Ureter (tissue), 1 donor: ENCODE data around the gene COL19A1. TPM values are rescaled to one million over a fixed set of nuclear protein-coding genes. Genes with fewer than 3 reads are reported as not detected.

Experiments used
- DNase-seq: peaks from one replicate; pipeline ENCODE4 v3.0.0-alpha.2; 2020; ENCODE audit warnings: low spot score
- total RNA-seq: library from RNA; stranded (reverse); gene quantifications from one replicate; pipeline ENCODE4 v1.2.4, GENCODE V29; 2023
- donor health status: DM: yes; HTN: yes; CAD: no.

The COL19A1 gene
- total RNA-seq, 1 donor from 2014 or later = 1.7 TPM

- no peak for DNase-seq
These were observed 302.5 kb downstream of the COL19A1 start for GRCh38 chr6:70168681-70169377.

DNA sequence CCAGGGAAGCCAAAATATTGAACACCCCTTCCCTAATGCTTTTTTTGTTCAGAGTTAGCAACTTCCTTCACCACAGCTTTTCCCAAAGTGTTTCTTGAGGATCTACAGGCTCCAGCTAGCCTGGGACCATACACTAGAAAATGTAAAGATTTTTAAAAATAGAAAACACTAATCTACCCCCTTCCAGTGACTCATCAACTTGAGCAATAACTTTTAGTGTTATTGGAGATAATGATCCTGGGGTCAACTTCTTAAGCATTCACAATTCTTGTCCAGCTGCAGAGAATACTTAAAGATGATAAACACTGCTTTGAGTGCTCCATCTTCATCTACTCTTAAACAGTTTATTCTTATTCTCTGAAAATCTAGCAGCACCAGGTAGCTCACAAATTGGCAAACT, 304.9 kb downstream of the COL19A1 start:
- no peak for DNase-seq

DNA sequence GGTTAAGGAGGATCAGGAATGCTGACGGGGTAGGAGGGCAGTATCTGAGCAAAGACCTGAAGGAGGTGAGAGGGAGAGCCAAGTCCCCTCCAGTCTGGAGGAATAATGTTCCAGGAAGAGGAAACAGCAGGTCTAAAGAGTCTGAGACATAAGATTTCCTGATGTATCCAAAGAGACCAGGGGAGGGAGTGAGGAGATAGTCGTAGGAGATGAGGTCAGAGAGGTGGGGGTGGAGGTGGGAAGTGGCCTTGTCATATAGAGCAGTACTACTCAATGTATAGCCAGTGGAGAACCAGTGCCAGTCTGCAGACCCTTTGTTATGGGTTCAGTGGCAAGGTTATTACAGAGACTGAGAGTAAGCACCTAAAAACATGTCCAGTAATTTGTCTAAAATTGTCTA, 305.9 kb downstream of the COL19A1 start:
- no peak for DNase-seq

- DNase-seq = no peak
These were observed 309.4 kb downstream of the COL19A1 start for GRCh38 chr6:70175770-70176169.

GRCh38 chr6:70176842-70177550, 310.6 kb downstream of the COL19A1 start:
- DNase-seq = no peak

DNA sequence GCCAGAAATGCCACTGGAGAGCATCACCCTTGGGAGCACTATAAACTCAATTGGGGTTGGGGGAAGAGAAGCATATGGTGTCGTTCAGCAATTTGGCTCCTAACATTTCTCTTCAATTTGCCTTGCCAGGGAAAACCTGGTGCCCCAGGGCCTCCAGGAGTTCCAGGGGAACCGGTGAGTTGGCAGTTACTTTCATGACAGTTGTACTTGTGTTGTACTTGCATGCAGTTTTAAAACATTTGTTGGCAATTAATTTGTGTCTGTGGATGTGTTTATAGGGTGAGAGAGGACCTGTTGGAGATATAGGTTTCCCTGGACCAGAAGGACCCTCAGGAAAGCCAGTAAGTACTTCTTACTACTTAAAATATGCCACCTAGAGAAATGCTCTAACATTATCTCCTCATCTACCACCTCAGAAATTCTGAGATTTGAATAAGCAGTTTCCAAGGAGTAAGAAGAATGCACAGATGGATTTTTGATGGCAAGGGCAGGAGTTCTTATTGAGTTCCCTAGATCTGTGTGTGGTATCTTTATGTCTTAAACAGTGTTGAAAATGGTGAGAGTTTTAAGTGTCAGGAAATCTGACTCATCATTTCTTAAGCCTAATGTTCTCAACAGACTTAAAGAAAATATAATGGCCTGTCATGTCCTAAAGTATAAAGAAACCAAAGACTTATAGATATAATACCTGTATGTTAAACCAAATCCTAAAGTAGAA, 314.0 kb downstream of the COL19A1 start:
- no peak for DNase-seq

DNA sequence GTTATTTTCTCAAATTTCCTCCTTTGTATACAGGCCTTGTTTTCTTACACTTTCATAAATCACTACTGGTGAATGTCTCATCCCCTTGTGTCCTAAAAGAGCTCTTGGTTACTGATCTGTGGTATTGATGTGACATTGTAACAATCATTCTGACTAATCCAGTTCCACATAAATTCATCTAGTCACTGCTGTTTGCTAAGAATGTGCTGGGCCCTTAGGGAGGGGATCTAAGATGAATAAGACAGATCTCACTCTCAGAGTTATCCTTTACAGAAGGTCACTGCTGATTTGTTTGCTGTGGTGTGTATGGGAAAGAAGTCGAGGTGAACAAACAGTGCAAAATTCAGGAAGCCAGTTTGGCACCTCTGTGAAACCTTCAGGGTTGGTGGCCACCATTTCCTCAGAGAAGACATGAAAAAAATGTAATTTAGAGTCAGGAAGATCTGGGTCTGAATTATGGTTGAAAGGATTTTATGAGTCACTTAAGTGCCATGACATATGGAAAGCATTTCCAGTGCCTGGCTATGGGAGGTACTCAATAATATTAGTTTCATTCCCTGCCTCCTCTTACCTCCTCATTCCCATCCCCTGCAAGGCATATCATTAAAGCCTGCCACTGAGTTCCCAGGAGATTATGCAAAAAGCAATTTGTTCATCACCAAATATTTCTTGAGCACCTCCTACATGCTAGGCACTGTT, 314.7 kb downstream of the COL19A1 start:
- DNase-seq = no peak

DNA sequence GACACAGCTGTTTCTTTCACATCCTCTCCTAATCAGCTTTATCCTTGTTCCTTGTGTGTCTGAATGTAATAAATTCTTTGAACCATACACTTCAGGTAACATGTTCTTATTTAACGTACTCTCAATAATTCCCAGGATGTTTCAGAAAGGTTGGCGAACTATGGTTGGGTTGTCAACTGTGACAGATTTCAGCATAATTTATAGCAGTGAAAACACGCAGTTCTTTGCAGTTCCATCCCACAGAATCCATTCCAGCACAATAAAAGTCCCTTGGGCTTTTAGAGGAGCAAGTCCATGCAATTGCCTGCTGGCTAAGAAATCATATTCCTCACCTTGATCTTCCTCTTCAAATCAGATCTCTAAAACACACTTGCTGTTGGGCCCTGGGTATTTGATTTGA, 317.2 kb downstream of the COL19A1 start:
- no peak for DNase-seq

- DNase-seq = no peak
These were observed 318.4 kb downstream of the COL19A1 start for GRCh38 chr6:70184723-70185122.

DNA sequence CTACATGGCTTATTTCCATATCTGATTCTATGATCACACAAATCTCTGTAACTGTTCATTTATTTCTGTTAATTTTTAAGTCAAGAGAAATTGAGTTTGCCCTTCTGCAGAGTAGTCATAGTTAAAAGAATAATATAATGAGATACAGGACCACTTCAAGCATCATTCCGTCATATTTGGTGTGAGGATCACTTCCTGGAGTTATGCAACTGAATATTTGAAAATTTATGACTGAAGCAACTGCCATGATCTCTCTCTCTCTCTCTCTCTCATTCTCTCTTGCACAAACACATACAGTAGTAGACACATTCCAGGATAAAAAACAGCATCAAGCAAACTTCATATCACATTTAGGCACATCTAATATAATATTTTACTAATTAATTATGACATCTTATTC, 320.1 kb downstream of the COL19A1 start:
- no peak for DNase-seq

GRCh38 chr6:70188202-70188601, 321.8 kb downstream of the COL19A1 start:
- no peak for DNase-seq

GRCh38 chr6:70194421-70194820, 328.1 kb downstream of the COL19A1 start:
- DNase-seq = no peak

DNA sequence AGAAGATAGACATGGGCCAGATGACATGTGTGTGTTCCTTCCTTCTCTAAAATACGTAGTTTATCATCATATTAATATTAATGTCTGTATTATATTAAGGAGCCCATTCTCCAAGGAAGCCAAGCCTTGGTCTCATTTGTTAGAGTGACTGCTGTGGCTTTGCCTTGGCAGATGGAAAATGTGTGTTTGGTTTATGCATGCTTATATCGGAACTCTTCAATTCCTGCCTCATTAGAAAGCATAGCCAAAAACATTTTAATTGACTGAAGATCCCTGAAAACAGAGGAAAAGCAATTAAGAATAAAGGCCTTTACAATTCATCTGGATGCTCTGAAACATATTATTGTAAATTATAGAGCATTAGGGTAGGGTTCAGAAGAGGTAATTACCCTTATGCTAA, 330.2 kb downstream of the COL19A1 start:
- no peak for DNase-seq

DNA sequence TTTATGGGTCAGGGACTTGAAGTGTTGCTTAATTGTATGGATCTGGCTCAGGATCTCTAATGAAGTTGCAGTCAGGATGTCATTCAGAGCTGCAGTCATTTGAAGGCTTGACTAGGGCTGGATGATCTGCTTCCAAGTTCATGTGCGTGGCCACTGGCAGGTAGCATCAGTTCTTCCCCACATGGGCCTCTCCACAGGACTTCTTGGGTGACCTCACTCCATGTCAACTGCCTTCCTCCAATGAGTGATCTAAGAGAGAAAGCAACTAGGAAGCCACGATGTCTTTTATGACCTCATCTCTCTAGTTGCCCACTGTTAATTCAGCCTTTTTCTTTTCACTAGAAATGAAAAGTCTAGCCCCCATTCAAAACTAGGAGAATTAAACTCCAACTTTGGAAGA, 332.4 kb downstream of the COL19A1 start:
- no peak for DNase-seq

DNA sequence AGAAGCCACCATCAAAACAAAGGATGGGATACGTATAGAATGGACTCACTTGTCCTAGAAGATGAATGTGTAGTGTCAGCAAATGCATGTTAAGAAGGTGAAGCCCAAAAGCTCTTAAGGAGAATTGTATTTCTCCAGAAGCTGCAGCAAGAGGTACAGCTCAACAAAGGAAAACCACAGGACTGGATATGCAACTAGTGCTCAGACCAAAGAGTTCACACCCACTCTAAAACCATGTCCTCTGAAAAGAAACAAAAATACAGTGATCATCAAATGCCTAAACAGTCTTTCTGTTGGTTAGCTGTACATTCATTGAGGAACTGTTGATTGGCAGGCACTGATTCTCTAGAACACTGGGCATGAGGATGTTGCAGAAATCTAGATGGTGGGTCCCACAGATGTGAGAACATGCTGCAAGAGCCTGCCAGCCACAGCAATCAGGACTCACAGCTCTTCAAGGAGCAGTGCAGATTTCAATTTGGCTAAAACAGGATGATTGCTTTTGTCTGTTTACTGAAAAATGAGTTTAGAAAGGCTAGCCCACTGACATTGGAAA, 342.0 kb downstream of the COL19A1 start:
- DNase-seq = no peak

- no peak for DNase-seq
These were observed 344.1 kb downstream of the COL19A1 start for GRCh38 chr6:70210462-70210861.

DNA sequence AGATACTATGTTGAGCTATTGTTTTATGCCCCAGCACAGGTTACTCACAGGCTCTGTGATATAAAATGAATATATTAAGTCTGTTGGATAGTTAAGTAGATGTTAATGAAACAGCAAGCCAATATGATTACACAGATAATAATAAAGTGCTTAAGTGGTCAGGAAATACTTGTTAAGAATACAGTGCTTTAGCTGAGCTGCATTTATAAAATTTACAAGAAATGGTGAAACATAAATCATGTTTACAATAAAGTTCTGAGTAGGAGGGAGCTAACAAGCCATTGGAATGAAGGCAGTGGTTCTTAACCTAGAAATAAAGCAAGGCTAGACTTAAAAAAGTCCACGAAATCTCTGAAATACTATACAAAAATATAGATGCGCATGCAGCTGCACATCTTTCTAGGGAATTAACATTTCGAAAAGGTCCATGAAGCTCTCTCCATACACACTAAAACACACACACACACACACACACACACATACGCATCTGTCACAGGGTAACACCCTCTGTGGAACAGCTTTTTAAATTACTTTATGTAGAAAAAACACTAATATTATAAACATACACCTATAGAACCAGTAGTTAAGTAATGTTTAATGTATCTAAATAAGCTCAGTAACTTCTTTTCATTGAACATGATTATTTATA, 349.2 kb downstream of the COL19A1 start:
- DNase-seq = no peak

DNA sequence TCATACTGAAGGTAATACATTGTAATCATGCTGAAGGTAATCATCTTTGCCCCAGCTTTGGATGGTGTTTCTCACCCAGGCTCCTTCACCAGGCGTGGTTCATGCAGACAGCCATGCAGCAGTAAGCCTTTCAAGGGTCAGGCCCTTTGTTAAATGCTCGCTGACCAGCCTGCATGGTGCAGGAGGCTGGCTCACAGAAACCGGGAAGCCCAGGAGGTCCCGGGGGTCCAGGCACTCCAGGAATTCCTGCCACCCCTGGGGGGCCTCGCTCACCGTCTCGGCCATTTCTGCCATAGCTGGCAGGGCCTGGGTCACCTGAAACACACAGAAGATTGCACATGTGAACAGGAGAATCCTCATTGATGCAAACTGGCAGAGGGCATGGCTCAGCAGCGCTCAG, 350.4 kb downstream of the COL19A1 start:
- no peak for DNase-seq

DNA sequence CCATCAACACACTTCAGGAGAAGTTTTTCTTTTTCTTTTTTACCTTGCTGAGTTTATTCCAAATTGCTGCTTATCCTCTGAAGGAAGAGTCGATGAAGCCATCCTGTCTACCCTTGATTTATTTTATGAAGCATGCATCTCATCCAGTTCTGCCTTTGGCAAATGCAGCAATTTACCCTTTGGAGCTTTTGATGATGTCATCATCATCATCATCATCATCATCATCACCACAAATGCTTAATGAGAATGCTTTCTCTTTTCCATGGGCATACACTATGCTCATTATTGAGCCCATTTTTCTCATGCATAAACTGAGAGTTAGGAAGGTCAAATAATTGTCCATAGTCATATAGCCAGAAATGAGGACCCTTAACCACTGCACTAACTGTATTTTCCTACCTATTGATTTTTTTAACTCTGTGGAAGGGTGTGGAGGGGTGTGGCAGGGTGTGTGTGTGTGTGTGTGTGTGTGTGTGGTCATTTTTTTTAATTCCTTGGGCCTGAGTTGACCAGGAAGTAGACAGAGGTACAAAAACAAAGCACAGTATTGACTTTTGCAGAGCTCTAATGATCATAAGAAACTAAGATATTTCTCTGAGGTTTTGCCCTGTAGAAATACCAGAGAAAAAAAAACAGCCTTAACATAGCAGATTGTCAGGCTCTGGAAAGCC, 353.7 kb downstream of the COL19A1 start:
- DNase-seq = no peak

GRCh38 chr6:70221025-70221714, 354.8 kb downstream of the COL19A1 start:
- DNase-seq = no peak
